Naive thymus-derived CD8-positive, alpha-beta T cell (primary cell): ENCODE results near the gene TPCN1. TPM values are rescaled to one million over a fixed set of nuclear protein-coding genes. Genes with fewer than 3 reads are reported as not detected.

Source experiments
- ATAC-seq, 2 donors: fragments of 150-1000 bp; cut with Tn5 transposase in 1 of 2; sonication (Bioruptor Pico), chemical (Tn5 transposase) in 1 of 2; 1 replicate in 1 of 2; 2 replicates in 1 of 2; pipeline ENCODE4 v1.10.0; 2021; ENCODE audit warnings: mild to moderate bottlenecking in 2 of 2, moderate library complexity in 2 of 2
- POLR2A ChIA-PET: fragments of 350-600 bp; sonication (Branson Sonifier 250); formaldehyde crosslinking; loops from one replicate; lab custom pipeline; 2021; ENCODE audit warnings: antibody characterized with exemption; lab: Charles Lee
- DNase-seq, 10 donors: peaks; one replicate each; pipeline versions ENCODE4 v3.0.0 to v3.0.0-alpha.2; 2020 to 2022
- H3K27ac Mint-ChIP-seq, 10 donors: one replicate each; pipeline ENCODE4 v1.8.0; 2020 to 2022; ENCODE audit warnings: mild to moderate bottlenecking in 10 of 10, mixed read lengths in 10 of 10, moderate library complexity in 4 of 10, inconsistent platforms in 1 of 10
- H3K27me3 Mint-ChIP-seq, 5 donors: one replicate each; pipeline ENCODE4 v1.8.0; 2021 to 2022; ENCODE audit warnings: mixed read lengths in 5 of 5
- H3K36me3 Mint-ChIP-seq, 3 donors: one replicate each; pipeline ENCODE4 v1.8.0; 2020 to 2022; ENCODE audit warnings: mixed read lengths in 3 of 3, mild to moderate bottlenecking in 2 of 3, inconsistent platforms in 1 of 3
- H3K4me1 Mint-ChIP-seq, 4 donors: one replicate each; pipeline ENCODE4 v1.8.0; 2021 to 2022; ENCODE audit warnings: mixed read lengths in 4 of 4
- H3K4me3 Mint-ChIP-seq, 10 donors: one replicate each; pipeline ENCODE4 v1.8.0; 2020 to 2022; ENCODE audit warnings: mild to moderate bottlenecking in 10 of 10, mixed read lengths in 10 of 10, moderate library complexity in 6 of 10, inconsistent platforms in 1 of 10
- H3K9me3 Mint-ChIP-seq, 9 donors: one replicate each; pipeline ENCODE4 v1.8.0; 2020 to 2022; ENCODE audit warnings: mixed read lengths in 9 of 9, mild to moderate bottlenecking in 3 of 9, inconsistent platforms in 1 of 9, moderate library complexity in 1 of 9
- polyA plus RNA-seq, 3 donors: library from polyadenylated mRNA; unstranded; fragments of 300-500 nt; fragmentation: Illumina TruSeq; gene quantifications; one replicate each; pipeline ENCODE4 v1.2.3, GENCODE V29; 2021
- total RNA-seq, 8 experiments: library from RNA in 2 of 8; stranded (reverse) in 2 of 8; gene quantifications; one replicate each; pipeline ENCODE4 v1.2.3 and lab custom pipeline; 2021 to 2026

The TPCN1 gene
- total and polyA plus RNA-seq, 5 experiments from 2014 or later = 6.7 to 83.0 (median 16.5) TPM

DNA sequence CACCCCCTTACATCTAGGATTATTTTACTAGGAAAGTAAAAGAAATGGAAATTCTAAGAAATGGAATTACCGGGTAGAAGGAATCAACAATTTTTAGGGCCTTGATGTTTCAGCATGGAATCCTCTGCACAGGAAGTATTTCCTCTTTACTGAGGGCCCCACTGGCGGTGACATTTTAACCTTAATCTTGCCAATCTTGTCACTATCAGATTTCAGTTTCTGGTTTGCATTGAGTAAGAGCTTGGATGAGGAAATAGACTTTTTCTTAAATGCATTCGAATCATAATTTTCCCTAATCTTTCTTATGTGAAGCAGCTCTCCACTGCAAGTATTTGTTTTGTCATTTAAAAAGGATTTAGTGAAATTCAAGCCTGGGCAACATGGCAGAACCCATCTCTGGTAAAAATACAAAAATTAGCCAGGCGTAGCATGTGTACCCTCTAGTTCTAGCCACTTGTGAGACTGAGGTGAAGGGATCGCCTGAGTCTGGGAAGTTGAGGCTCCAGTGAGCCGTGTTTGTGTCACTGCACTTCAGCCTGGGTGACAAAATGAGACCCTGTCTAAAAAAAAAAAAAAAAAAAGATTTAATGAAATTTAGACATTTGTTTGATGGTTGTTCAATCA, 40.7 kb downstream of the TPCN1 start:
- DNase-seq (peak in 3 of 10 donors; percentile 13 to 35 (median 30)), ATAC-seq (peak; percentile 37 to 67)
- peak overlapping the region; percentile 69 to 92 (median 85) for H3K27ac Mint-ChIP-seq
- peaks cover 18 to 48% (median 42%) of the 10 kb centered on the region in 4 donors for H3K4me1 Mint-ChIP-seq
- POLR2A ChIA-PET = interaction anchor here (0.7 to 2.3 kb wide), 3 partner anchors 23 to 54 kb away, joined by 5 to 12 read pairs (median 7); no protein-coding TSS in a partner anchor
- no peaks in the 10 kb centered on the region for H3K27me3 Mint-ChIP-seq
- peaks cover 0 to 10% (median 7%) of the 10 kb centered on the region in 3 donors for H3K36me3 Mint-ChIP-seq
- H3K4me3 Mint-ChIP-seq = peak overlapping the region in 9 of 10 donors; percentile 40 to 80 (median 67)
- peaks cover 0 to 2% (median 0%) of the 10 kb centered on the region in 9 donors for H3K9me3 Mint-ChIP-seq

DNA sequence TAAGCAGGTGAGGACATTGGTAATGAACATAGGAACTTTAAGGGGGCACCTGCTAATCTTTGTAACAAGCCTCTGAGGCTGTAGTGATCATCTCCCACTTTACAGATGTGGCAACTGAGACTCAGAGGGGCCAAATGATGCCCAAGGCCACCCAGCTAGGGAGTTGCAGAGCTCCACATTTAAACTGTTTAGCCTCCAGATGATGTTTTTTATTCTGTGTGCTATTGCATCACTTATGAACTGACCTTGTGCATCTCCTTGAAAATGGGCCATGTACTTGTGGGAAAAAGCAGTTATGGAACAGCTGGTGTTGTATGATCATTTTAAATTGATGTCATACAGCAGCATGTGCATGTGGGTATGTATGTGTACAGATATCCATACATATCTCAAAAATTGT, 41.4 kb downstream of the TPCN1 start:
- ATAC-seq (no peak), DNase-seq (no peak)
- H3K4me1 Mint-ChIP-seq = peaks cover 18 to 50% (median 43%) of the 10 kb centered on the region in 4 donors
- H3K27me3 Mint-ChIP-seq = no peaks in the 10 kb centered on the region
- H3K27ac Mint-ChIP-seq = peak overlapping the region; percentile 72 to 92 (median 85)
- peak overlapping the region in 8 of 10 donors; percentile 3 to 67 (median 39) for H3K4me3 Mint-ChIP-seq
- H3K9me3 Mint-ChIP-seq = no peaks in the 10 kb centered on the region
- H3K36me3 Mint-ChIP-seq = peaks cover 0 to 15% (median 13%) of the 10 kb centered on the region in 3 donors
- POLR2A ChIA-PET = interaction anchor here (0.8 to 2.3 kb wide), 3 partner anchors 40 to 77 kb away, joined by 3 to 12 read pairs (median 5); partner anchors contain the start of gene RITA1

DNA sequence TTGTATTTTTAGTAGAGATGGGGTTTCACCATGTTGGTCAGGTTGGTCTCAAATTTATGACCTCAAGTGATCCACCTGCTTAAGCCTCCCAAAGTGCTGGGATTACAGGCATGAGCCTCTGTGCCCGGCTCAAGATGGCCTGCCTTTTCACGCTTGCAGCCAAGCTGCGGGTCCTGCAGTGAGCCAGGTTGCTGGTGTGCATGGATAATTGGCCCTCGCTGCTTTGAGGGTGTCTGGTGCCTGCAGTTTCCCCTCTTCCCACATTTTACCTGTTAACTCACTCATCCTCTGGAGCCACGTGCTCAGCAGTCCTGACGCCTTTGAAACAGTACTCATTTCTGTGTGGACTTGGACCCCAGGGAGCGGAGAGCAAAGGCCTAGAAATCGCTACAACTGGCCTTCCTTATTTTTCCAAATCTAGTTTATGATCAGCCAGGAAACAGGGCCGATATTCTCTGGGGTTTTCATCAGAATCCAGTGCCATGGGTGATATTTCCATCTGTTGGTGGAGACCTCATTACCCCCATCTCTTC, 42.2 kb downstream of the TPCN1 start:
- Mint-ChIP-seq H3K4me1 (peaks cover 18 to 52% (median 40%) of the 10 kb centered on the region in 4 donors), H3K27ac (peak overlapping the region; percentile 2 to 81 (median 78)), H3K9me3 (no peaks in the 10 kb centered on the region), H3K27me3 (no peaks in the 10 kb centered on the region), H3K36me3 (peaks cover 0 to 22% (median 19%) of the 10 kb centered on the region in 3 donors), H3K4me3 (peak overlapping the region in 4 of 10 donors; percentile 32 to 65 (median 36))
- POLR2A ChIA-PET = interaction anchor here (0.8 kb wide), 1 partner anchor 78 kb away, joined by 3 read pairs; the partner anchor contains the start of gene RITA1
- DNase-seq = no peak
- no peak for ATAC-seq

DNA sequence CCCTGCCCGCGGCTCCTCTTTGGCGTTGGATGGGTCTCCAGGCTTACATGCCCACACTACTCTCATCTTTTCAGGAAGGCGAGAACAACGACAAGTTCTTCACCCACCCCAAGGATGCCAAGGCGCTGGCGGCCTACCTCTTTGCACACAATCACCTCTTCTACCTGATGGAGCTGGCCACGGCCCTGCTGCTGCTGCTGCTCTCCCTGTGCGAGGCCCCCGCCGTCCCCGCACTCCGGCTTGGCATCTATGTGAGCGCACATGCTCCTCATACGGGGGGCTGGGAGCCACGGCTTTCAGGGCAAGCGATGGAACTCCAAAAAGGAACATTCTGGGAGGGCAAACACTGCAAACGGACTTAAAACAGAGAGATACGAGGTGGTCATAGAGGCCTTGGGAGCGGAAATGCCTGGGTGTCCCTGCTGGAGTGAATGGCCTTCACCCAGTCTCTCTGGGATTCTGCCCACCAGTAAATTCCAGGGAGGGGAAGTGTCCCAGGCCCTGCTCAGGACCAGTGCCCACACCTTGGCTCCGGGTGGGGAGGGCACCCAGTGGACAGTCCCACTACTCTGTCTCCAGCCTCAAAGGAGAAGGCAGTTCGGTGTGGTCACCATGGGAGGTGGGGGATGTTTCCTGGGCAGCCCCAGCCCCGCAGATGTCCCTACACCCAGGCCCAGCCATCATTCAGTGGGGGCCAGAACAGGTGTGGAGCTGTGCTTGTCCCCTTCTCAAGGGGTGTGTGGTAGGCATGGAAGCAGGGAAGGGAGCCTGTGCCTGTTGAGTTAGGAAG, 45.0 kb downstream of the TPCN1 start:
- Mint-ChIP-seq H3K27me3 (no peaks in the 10 kb centered on the region), H3K4me3 (no peak overlapping the region), H3K9me3 (no peaks in the 10 kb centered on the region), H3K27ac (peak overlapping the region in 3 of 10 donors; percentile 9 to 76 (median 56)), H3K36me3 (peaks cover 0 to 40% (median 27%) of the 10 kb centered on the region in 3 donors), H3K4me1 (peaks cover 6 to 35% (median 22%) of the 10 kb centered on the region in 4 donors)
- DNase-seq (no peak), ATAC-seq (no peak)
- POLR2A ChIA-PET = interaction anchor here (0.9 kb wide), 1 partner anchor 43 kb away, joined by 3 read pairs; no protein-coding TSS in a partner anchor

DNA sequence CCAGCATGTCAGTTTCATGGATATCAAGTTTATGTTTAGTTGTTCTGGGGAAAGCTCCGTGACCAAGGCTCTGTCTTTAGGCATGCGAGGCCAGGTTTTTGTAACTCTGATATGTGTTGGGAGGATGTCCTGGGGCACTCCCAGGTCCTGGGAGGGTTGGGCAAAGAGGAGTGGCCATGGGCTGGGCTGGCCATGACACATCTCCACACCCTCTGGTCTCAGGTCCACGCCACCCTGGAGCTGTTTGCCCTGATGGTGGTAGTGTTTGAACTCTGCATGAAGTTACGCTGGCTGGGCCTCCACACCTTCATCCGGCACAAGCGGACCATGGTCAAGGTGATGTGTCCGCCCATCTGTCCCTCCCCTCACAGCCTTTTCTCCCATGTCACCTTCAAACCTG, 46.4 kb downstream of the TPCN1 start:
- peaks cover 4 to 24% (median 11%) of the 10 kb centered on the region in 4 donors for H3K4me1 Mint-ChIP-seq
- H3K27me3 Mint-ChIP-seq = no peaks in the 10 kb centered on the region
- DNase-seq (no peak), ATAC-seq (no peak)
- POLR2A ChIA-PET = interaction anchor here (0.7 to 0.9 kb wide), 3 partner anchors 12 to 53 kb away, joined by 3 to 4 read pairs (median 3); no protein-coding TSS in a partner anchor
- peak overlapping the region in 2 of 10 donors; percentile 66 to 68 for H3K27ac Mint-ChIP-seq
- H3K36me3 Mint-ChIP-seq = peaks cover 0 to 48% (median 33%) of the 10 kb centered on the region in 3 donors
- no peaks in the 10 kb centered on the region for H3K9me3 Mint-ChIP-seq
- no peak overlapping the region for H3K4me3 Mint-ChIP-seq

DNA sequence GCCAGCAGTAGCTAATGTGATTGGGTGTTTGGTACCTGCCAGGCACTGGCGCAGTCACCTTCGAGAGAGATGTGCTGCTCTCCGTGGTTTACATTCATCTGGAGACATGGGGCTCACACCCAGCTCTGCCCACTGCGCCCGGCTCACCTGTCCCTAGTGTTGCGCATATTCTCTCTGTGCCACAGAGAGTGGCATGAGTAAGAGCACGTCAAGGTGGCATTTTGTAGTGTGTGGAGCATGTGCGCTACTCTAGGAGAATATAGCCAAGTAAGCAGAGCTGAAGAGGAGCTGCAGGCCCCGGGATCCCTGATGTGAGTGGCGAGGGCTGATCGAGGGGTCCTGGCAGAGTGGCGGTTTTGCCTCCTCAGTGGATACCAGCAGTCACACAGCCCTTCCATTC, 46.9 kb downstream of the TPCN1 start:
- H3K27me3 Mint-ChIP-seq = no peaks in the 10 kb centered on the region
- H3K27ac Mint-ChIP-seq = peak overlapping the region in 2 of 10 donors; percentile 66 to 68
- POLR2A ChIA-PET = interaction anchor here (0.8 kb wide), 1 partner anchor 11 kb away, joined by 3 read pairs; no protein-coding TSS in a partner anchor
- ATAC-seq (no peak), DNase-seq (no peak)
- peaks cover 0 to 54% (median 35%) of the 10 kb centered on the region in 3 donors for H3K36me3 Mint-ChIP-seq
- H3K4me3 Mint-ChIP-seq = peak overlapping the region in 1 of 10 donors; percentile 26
- peaks cover 4 to 21% (median 8%) of the 10 kb centered on the region in 4 donors for H3K4me1 Mint-ChIP-seq
- no peaks in the 10 kb centered on the region for H3K9me3 Mint-ChIP-seq

DNA sequence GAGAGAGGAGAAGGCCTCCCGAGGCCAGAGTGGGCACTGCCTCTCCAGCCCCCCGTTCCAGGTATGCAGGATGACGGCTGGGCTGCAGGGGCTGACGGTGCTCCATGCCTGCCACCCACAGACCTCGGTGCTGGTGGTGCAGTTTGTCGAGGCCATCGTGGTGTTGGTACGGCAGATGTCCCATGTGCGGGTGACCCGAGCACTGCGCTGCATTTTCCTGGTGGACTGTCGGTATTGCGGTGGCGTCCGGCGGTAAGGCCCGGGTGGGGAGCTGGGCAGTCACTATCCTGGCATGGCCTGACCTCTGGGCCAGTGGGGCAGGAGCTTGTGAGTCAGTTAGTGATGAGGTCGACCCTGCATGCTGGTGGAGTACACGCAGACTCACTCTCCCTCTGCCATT, 47.4 kb downstream of the TPCN1 start:
- no peaks in the 10 kb centered on the region for H3K9me3 Mint-ChIP-seq
- peaks cover 4 to 16% (median 6%) of the 10 kb centered on the region in 4 donors for H3K4me1 Mint-ChIP-seq
- DNase-seq (no peak), ATAC-seq (no peak)
- H3K4me3 Mint-ChIP-seq = no peak overlapping the region
- POLR2A ChIA-PET = no interaction called here
- no peak overlapping the region for H3K27ac Mint-ChIP-seq
- peaks cover 0 to 58% (median 35%) of the 10 kb centered on the region in 3 donors for H3K36me3 Mint-ChIP-seq
- H3K27me3 Mint-ChIP-seq = no peaks in the 10 kb centered on the region

DNA sequence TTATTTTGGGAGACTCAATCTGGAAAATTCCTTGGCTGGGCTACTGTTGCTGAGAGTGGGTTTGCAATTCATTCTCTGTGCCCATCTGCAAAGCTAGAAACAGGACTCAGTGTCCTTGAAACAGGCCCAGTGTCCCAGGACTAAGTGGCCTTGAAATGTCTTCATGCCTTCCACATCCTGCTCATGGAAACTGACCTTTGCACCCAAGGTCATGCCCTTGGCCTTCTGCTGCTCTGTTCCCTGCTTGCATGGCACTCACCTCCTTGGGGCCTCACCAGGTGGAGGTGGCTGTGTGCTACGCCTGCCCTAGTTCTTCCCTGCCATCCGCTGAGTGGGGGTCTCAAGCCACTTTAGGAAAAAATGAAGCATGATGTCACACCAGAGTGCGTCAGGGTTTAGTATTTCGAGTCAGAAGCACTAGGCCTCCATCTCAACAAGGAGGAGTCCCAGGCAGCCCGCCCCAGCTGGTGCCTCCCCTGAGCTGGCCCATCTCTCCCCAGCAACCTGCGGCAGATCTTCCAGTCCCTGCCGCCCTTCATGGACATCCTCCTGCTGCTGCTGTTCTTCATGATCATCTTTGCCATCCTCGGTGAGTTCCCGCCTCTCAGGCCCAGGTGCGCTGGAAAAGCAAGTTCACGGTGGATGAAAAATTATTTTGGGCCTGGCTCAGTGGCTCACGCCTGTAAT, 48.1 kb downstream of the TPCN1 start:
- Mint-ChIP-seq H3K4me1 (peaks cover 0 to 8% (median 5%) of the 10 kb centered on the region in 4 donors), H3K27ac (peak overlapping the region in 2 of 10 donors; percentile 57 to 75), H3K4me3 (no peak overlapping the region), H3K27me3 (no peaks in the 10 kb centered on the region), H3K36me3 (peaks cover 0 to 65% (median 35%) of the 10 kb centered on the region in 3 donors), H3K9me3 (no peaks in the 10 kb centered on the region)
- no peak for ATAC-seq
- no peak for DNase-seq
- POLR2A ChIA-PET = no interaction called here

DNA sequence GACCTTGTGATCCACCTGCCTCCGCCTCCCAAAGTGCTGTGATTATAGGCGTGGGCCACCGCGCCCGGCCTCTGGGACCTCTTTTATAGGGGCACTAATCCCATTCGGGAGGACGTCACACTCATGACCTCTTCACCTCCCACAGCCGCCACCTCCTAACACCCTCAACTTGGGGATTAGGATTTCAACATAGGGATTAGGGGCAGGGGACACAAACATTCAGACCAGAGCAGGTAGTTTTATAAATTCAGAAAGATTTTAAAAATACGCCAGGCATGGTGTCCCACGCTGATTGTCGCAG, 49.4 kb downstream of the TPCN1 start:
- POLR2A ChIA-PET = no interaction called here
- no peak overlapping the region for H3K4me3 Mint-ChIP-seq
- peak overlapping the region in 1 of 10 donors; percentile 20 for H3K27ac Mint-ChIP-seq
- H3K9me3 Mint-ChIP-seq = no peaks in the 10 kb centered on the region
- no peak for DNase-seq
- no peak for ATAC-seq
- no peaks in the 10 kb centered on the region for H3K27me3 Mint-ChIP-seq
- peaks cover 0 to 73% (median 37%) of the 10 kb centered on the region in 3 donors for H3K36me3 Mint-ChIP-seq
- H3K4me1 Mint-ChIP-seq = peaks cover 0 to 6% (median 4%) of the 10 kb centered on the region in 4 donors

DNA sequence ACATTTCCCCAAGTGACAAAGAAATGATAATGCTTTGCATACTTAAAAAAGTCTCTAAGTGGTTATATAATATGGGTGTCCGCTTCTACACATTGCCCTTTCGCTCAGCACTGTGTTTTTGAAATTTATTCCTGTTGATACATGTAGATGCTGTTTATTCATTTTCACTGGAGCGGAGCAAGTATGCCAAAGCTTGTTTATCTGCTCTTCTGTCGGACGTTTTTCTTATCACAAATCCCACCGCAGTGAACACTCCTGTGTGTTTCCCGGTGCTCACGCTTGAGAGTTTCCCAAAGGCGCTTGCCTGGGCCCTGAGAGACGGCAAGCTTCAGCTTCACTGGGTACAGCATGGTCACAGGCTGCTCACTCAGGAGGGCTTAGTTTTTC, 50.2 kb downstream of the TPCN1 start:
- POLR2A ChIA-PET = interaction anchor here (0.6 kb wide), 1 partner anchor 74 kb away, joined by 4 read pairs; no protein-coding TSS in a partner anchor
- DNase-seq = no peak
- ATAC-seq = no peak
- Mint-ChIP-seq H3K36me3 (peaks cover 0 to 76% (median 35%) of the 10 kb centered on the region in 3 donors), H3K4me3 (no peak overlapping the region), H3K27me3 (no peaks in the 10 kb centered on the region), H3K4me1 (peaks cover 0 to 5% (median 0%) of the 10 kb centered on the region in 4 donors), H3K27ac (peak overlapping the region in 2 of 10 donors; percentile 41 to 51), H3K9me3 (no peaks in the 10 kb centered on the region)

DNA sequence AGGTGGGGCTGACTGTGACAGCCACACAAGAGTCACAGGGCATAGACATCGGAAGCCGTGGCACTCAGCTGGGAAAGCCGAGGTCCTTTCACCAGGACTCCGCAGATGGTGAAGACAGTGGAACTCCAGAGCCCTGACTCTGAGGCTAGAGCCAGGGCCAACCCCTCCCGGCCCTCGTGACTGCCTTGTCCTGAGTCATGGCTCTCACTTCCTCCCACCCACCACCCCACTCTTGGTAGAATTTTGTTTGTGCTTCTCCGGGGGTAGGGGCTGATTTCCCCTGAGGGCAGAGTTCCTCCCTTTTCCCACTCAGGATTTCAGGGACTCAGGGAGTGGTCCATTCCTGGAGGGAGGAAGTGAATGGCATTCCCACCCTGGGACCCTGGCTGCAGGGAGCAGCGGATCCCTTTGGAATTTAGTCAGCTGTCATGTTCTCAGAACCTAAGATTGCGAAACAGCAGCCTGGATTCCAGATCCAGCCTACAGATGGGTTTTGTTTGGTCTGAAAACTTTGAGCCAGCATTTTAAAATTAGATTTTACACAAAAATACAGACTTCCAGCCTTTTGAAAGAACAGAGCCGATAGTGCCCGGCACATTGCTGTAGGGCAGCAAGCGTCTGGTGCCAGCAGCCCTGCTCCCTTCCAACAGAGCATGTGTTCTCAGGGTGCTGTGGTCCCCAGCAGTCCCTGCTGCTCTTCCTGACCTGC, 50.7 kb downstream of the TPCN1 start:
- Mint-ChIP-seq H3K27ac (peak overlapping the region in 1 of 10 donors; percentile 67), H3K4me3 (no peak overlapping the region), H3K27me3 (no peaks in the 10 kb centered on the region), H3K4me1 (peaks cover 0 to 3% (median 0%) of the 10 kb centered on the region in 4 donors), H3K9me3 (no peaks in the 10 kb centered on the region), H3K36me3 (peaks cover 0 to 78% (median 34%) of the 10 kb centered on the region in 3 donors)
- DNase-seq = no peak
- POLR2A ChIA-PET = interaction anchor here (0.6 kb wide), 1 partner anchor 75 kb away, joined by 4 read pairs; no protein-coding TSS in a partner anchor
- no peak for ATAC-seq
